GM19023 (cell line): ENCODE data around the gene CABCOCO1.

Experiments
- ATAC-seq: cut with Tn5 transposase; IDR thresholded peaks from one replicate; pipeline ENCODE4 v1.9.1; 2021; ENCODE audit warnings: mild to moderate bottlenecking, moderate library complexity; ENCODE audit not compliant: unreplicated experiment

Gene CABCOCO1

GRCh38 chr10:61781969-61782403 is 119.3 kb downstream of the CABCOCO1 start:
- ATAC-seq, result no peak

GRCh38 chr10:61784354-61785133 is 121.8 kb downstream of the CABCOCO1 start:
- no peak for ATAC-seq

GRCh38 chr10:61785473-61786105 is 122.9 kb downstream of the CABCOCO1 start:
- no peak for ATAC-seq

- peak; percentile 97 for ATAC-seq
These were observed 124.0 kb downstream of the CABCOCO1 start for GRCh38 chr10:61786728-61787127.

GRCh38 chr10:61787170-61787569 is 124.4 kb downstream of the CABCOCO1 start:
- no peak for ATAC-seq

- ATAC-seq, result no peak
These were observed 126.3 kb downstream of the CABCOCO1 start for GRCh38 chr10:61789031-61789430.

GRCh38 chr10:61791216-61791615 is 128.5 kb downstream of the CABCOCO1 start:
- no peak for ATAC-seq

- no peak for ATAC-seq
These were observed 129.5 kb downstream of the CABCOCO1 start for GRCh38 chr10:61792097-61792716.

GRCh38 chr10:61792921-61793320 is 130.2 kb downstream of the CABCOCO1 start:
- ATAC-seq, result no peak

GRCh38 chr10:61793760-61794703 is 131.3 kb downstream of the CABCOCO1 start:
- no peak for ATAC-seq

GRCh38 chr10:61795147-61795546 is 132.4 kb downstream of the CABCOCO1 start:
- ATAC-seq, result no peak

GRCh38 chr10:61795551-61795950 is 132.8 kb downstream of the CABCOCO1 start:
- no peak for ATAC-seq

GRCh38 chr10:61796785-61797184 is 134.1 kb downstream of the CABCOCO1 start:
- ATAC-seq, result no peak

GRCh38 chr10:61797304-61798153 is 134.8 kb downstream of the CABCOCO1 start:
- no peak for ATAC-seq

- ATAC-seq, result no peak
These were observed 136.0 kb downstream of the CABCOCO1 start for GRCh38 chr10:61798713-61799112.

GRCh38 chr10:61801484-61801883 is 138.8 kb downstream of the CABCOCO1 start:
- no peak for ATAC-seq

- ATAC-seq, result no peak
These were observed 140.5 kb downstream of the CABCOCO1 start for GRCh38 chr10:61803269-61803668.

- no peak for ATAC-seq
These were observed 141.7 kb downstream of the CABCOCO1 start for GRCh38 chr10:61804414-61804813.

- ATAC-seq, result no peak
These were observed 142.4 kb downstream of the CABCOCO1 start for GRCh38 chr10:61805091-61805490.

GRCh38 chr10:61810263-61810662 is 147.5 kb downstream of the CABCOCO1 start:
- no peak for ATAC-seq
